Measurements from ENCODE around the gene JARID2.

The JARID2 gene

GRCh38 chr6:15442467-15442866, 196.6 kb downstream of the JARID2 start:
- peak overlapping the region in 1 of 21 experiments; percentile 10 for H3K27ac ChIP-seq
- no peak overlapping the region for H3K4me3 ChIP-seq

GRCh38 chr6:15443119-15443830, 197.4 kb downstream of the JARID2 start:
- Histone ChIP-seq H3K4me3 (no peak overlapping the region), H3K27ac (no peak overlapping the region)

DNA sequence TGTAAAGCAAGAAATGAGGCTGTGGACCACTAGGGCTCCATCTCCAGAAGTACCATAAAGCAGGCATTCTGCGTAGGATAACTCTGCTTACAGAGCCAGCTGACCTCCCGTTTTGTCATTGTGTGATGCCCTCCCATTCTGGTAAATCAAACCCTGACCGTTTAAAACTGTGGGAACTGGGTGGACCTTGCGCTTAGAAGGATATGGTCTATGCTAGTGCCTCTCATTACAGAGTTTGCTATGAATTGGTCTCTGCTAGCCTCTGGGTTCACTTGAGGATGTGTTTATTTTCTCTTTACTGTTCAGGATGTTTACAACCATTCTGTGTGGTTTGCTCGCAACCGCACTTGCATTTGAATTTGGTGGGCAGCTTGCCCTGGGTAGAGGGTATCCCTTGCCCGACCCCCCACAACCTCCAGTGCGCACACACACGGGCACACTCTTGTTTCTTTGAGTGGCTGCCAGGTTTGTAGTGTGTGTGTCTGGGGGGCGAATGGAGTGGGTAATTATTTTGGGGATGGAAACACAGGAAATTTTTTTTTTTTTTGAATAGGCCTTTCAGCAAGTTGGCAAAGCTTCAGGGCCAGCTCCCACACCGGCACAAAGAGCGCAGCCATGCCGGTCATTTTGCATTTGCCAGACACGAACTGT, 198.3 kb downstream of the JARID2 start:
- H3K27ac ChIP-seq = peak overlapping the region in 1 of 21 experiments; percentile 8
- H3K4me3 ChIP-seq = no peak overlapping the region

DNA sequence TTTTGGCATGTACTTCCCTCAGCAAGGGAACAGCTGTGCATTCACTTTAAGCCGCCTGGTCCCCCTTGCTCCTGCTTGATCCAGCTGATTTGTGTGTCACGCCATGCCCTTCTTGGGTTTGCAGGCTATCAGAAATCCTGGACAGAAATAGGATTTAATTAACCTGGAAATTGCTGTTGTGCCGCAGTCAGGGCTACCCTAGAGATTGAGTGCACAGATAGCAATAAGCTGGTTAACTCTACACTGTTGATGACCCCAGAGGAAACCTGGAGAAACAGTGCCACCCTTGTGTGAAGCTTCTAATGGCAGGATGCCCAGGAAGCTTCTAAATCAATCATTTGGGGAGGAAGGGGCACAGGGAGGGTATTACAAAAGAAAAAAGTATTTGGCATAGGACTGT, 199.0 kb downstream of the JARID2 start:
- Histone ChIP-seq H3K27ac (no peak overlapping the region), H3K4me3 (no peak overlapping the region)

DNA sequence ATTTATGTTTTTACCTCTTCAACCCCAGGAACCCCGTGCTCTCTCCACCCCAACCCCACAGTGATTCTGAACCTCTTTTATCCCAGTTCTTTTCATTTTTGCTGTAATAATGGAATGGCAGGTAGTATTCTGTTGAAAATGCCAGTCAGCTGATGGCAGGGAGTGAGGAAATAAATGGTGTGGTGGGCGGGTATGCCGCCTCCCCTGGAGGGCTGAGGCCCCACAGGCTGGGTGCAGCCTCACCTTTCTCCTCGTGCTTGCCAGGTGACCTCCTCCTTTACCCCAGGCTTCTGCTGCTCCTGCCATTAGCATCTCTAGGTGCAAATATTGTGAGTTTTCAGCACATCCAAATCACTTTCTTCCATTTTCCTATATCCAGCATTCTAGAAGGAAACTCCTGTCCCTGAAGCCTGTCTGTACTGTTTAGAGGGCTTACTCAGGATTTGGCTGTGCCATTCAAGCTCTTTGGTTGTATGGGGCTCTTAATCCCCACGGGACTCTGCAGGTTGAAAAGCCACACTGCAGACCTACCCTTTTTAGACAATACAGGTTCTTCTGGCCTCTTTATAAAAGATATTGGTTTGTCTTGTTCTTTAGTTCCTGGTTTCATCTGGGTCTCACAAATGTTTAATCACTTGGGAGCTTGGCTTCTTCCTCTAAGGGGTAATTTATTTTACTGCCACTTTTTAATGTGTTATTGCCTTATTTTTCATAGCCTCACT, 201.8 kb downstream of the JARID2 start:
- H3K4me3 ChIP-seq = no peak overlapping the region
- no peak overlapping the region for H3K27ac ChIP-seq

DNA sequence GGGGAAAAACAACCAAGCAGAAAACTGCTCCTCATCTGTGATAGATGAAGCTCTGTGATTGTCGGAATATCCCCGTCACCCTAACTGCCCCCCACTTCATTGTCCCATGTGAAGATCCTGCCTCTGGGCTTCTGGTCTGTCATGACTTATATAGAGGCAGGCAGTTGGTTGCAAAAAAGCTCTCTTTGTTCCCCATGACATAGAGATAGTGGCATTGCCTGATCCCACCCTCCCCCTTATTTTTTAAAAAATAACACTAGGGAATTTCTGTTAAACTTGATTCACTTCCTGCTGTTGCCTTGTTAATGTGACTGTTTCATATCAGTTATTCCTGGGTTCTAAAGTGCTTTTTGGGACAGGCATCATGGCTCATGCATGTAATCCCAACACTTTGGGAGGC, 203.1 kb downstream of the JARID2 start:
- Histone ChIP-seq H3K27ac (no peak overlapping the region), H3K4me3 (no peak overlapping the region)

DNA sequence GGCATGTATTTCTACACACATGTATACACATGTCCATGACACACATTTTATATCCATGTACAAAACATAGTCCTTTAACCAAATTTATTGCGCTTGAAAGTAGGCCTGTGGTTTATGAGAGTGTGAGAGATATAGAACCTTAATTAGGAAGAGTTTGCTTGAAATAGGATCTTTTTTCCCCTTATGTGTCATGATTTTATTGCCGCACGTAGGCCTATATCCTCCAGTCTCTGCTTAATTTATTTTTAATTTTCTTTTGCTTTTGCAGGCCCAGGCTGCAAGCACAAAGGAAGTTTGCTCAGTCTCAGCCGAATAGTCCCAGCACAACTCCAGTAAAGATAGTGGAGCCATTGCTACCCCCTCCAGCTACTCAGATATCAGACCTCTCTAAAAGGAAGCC, 205.9 kb downstream of the JARID2 start:
- Histone ChIP-seq H3K4me3 (no peak overlapping the region), H3K27ac (peak overlapping the region in 1 of 21 experiments; percentile 4)

DNA sequence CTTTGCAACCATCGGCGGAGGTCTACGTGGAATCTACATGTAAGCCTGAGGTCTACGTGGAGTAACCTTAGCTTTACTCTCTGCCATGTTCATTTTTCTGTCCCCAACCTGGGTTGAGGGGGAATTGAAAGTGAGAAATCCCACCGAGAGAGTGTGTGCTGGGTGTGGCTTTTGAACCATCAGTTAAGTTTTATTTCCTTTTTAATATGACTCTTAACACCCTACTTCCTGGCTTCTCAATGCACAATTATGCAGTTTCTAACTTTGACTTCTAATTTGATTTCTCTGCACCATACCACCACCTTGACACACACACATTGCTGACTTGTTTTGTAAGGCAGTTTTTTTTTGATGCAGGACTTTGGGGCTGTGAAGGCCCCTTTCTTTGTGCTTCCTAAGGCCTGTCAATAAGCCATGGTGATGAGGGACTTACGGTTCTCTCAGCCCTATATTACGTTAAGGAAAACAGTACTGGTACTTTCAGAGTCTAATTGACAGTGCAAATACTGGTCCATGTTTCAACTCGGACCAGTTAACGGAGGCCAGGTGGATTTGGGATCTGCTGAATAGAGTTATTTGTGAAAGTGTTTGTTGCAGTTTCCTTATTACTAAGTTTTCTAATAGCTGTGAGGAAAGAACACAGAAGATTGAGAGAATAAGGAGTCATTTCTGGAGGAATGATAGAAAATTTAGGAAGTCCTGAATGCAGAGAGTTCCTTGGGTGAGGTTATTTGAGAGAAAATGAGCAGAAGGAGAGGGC, 206.5 kb downstream of the JARID2 start:
- no peak overlapping the region for H3K4me3 ChIP-seq
- peak overlapping the region in 3 of 21 experiments; percentile 4 to 22 (median 18) for H3K27ac ChIP-seq

- peak overlapping the region in 1 of 21 experiments; percentile 18 for H3K27ac ChIP-seq
- H3K4me3 ChIP-seq = no peak overlapping the region
These were observed 207.3 kb downstream of the JARID2 start for GRCh38 chr6:15453186-15453585.

GRCh38 chr6:15453622-15454021, 207.8 kb downstream of the JARID2 start:
- H3K4me3 ChIP-seq = no peak overlapping the region
- H3K27ac ChIP-seq = peak overlapping the region in 1 of 21 experiments; percentile 16

DNA sequence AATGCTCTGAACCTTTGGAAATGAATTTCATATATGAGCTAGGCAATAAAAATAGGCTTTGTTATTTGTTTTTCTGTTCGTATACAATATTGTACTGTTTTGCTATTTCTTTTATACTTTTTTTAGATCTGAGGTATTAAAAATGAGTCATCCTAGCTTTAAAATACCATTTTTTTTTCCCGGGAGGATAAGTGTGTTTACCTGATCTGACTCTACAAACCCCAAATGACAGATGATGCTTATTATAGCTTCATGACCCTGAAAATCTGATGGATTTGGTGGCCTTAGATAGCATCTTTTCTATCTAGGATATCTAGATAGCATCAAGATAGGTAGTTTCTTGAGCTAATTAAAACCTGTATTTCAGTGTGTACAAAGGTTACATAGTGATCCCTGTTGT, 210.6 kb downstream of the JARID2 start:
- Histone ChIP-seq H3K4me3 (no peak overlapping the region), H3K27ac (no peak overlapping the region)

GRCh38 chr6:15457121-15457650, 211.3 kb downstream of the JARID2 start:
- no peak overlapping the region for H3K27ac ChIP-seq
- H3K4me3 ChIP-seq = no peak overlapping the region

- H3K4me3 ChIP-seq = no peak overlapping the region
- no peak overlapping the region for H3K27ac ChIP-seq
These were observed 212.2 kb downstream of the JARID2 start for GRCh38 chr6:15458021-15458459.

DNA sequence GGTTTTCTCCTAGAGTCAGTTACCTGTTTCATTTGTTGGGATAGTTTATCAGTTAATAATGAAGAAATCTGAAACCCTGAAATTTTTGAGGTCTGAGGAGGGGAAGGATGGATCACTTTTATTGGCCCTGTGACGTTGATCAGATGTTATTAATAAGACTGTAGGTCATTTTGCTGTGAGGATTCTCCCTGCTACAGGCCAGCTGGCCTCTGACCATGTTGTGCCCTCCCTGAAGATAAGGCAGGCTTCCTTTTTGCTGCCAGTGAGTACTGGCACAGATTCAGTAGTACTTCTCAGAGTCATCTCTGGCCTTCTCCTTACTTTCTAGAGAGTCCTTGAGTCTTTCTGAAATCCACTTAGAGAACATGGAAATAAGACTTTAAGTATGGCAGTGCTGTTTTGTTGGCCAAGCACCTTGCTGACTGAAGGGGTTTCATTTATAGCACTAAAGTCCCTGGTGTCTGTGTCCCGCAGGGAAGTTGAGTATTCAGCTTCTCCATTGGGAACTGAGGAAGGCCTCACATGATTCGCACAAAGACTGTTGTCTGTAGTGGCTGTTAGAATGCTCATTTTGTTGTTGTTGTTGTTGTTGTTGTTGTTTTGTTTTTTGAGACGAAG, 214.3 kb downstream of the JARID2 start:
- Histone ChIP-seq H3K27ac (no peak overlapping the region), H3K4me3 (no peak overlapping the region)

DNA sequence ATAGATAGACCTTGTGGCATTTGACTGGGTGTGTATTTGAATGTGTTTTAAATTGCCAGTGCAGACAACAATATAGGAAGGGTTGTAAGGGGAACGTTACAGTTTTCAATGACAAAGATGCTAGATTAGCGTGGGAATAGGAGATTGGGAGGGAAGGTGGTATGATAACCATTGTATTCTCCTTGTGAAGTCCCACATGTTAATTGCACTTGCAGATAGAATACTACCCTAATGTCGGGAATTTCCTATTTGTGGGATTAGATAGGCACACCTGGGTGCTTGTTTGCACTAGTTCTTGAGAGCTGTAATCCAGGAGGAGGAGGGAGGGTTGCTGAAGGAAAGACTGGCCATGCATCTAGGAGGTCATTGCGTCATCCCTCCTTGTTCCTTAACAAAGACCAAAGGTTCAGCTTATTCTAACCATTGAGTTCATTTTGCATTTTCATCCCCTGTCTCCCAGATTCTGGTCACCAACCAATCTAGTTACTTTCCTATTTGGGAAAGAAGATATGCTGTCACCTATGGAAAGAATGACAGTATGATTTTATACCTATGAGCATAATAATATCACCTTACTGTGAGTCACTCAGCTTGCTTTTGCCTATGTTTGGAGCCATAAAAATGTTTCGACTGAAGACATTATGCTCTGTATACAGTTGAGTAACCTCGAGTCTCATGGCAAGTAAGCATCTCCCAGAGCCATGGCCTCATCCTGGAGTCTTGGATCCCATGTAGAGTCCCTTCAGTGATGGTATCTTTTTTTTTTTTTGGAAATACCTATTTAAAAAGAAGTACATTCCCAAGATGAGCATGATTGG, 215.5 kb downstream of the JARID2 start:
- H3K4me3 ChIP-seq = no peak overlapping the region
- H3K27ac ChIP-seq = no peak overlapping the region

DNA sequence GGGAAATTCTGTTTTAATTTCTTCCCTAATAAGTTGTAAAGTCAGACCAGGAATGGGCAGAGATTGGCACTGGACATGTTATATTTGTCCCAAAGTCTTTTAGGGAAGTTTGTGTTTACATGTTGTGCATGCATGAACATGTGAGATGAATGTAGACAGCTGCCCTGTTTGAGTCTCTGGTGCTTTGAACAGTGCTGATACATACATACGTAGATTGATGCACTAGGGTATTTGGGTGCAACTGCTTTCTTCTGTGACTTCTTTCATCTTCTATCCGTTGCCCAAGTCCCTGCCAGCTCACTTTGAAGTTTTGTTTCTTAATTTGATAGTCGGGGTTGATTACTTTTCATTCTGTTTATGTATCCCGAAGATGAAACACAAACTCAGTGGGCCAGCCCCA, 216.4 kb downstream of the JARID2 start:
- no peak overlapping the region for H3K4me3 ChIP-seq

DNA sequence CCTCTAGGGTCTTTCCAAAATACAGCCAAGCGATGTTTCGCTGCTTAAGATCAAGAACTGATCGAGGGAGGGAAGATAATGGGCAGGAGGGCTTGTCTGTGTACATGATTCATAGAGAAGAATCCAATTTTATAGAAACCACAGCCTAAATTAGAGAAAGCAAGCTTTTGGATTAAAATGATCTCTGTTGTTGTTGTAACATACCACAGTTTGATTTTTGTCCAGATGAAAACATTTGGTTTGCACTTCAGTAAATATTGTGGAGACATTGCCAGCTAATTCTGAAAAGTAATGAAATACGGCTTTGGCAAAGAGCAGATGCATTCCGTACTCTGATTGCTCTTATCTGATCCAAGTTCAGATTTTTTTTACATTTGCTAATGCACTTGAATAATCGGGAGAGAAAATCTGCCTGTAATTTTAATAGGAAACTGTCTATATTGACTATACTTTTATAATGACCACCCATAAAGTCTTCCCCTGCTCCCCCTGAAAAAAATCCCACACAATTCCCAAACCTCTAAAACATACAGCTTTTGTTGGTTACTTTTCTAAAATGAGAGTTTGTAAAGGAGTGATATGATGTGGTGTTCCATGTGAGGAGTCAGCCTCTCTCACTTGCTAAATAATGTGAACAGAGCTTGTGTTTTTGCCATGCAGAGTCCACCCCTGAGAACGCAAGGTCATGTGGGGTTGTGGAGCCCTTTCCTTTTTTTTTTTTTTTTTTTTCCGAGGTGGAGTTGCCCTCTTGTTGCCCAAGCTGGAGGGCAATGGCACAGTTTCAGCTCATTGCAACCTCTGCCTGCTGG, 217.1 kb downstream of the JARID2 start:
- H3K27ac ChIP-seq = no peak overlapping the region
- no peak overlapping the region for H3K4me3 ChIP-seq

More for the DNA sequence above, 216.4 kb downstream of the JARID2 start:
- no peak overlapping the region for H3K27ac ChIP-seq

Measured in skin epidermis (tissue), 12 donors.